HG02763 (cell line): ENCODE measurements around the gene DPCD.

Experiments used
- ATAC-seq: cut with Tn5 transposase; IDR thresholded peaks from one replicate; pipeline ENCODE4 v1.9.1; 2021; ENCODE audit warnings: mild to moderate bottlenecking, moderate library complexity; ENCODE audit not compliant: unreplicated experiment

Gene DPCD

GRCh38 chr10:101587725-101588653, at the start of gene DPCD, which contains the start of gene POLL:
Gene DPCD (plus strand): TSS chr10:101588321. CDS start chr10:101588337, 16 bp downstream.
Gene POLL (minus strand): TSS chr10:101588257. CDS start chr10:101587360, 897 bp downstream.
- ATAC-seq: peak; percentile 92

GRCh38 chr10:101538446-101538845, 49.7 kb upstream of the DPCD start:
- no peak for ATAC-seq

GRCh38 chr10:101545898-101546297, 42.2 kb upstream of the DPCD start:
- no peak for ATAC-seq

GRCh38 chr10:101550965-101551364, 37.2 kb upstream of the DPCD start:
- ATAC-seq: no peak

- no peak for ATAC-seq
Observed at GRCh38 chr10:101552442-101552841, 35.7 kb upstream of the DPCD start.

GRCh38 chr10:101557541-101557940, 30.6 kb upstream of the DPCD start:
- ATAC-seq: no peak

- ATAC-seq: no peak
Observed at GRCh38 chr10:101558204-101558603, 29.9 kb upstream of the DPCD start.

GRCh38 chr10:101558671-101559595, 29.2 kb upstream of the DPCD start:
- ATAC-seq: no peak

GRCh38 chr10:101559596-101560297, 28.4 kb upstream of the DPCD start:
- no peak for ATAC-seq

- ATAC-seq: no peak
Observed at GRCh38 chr10:101560298-101561067, 27.6 kb upstream of the DPCD start.

- ATAC-seq: no peak
Observed at GRCh38 chr10:101561068-101561915, 26.8 kb upstream of the DPCD start.

- ATAC-seq: no peak
Observed at GRCh38 chr10:101562231-101562630, 25.9 kb upstream of the DPCD start.

- no peak for ATAC-seq
Observed at GRCh38 chr10:101563007-101563406, 25.1 kb upstream of the DPCD start.

- no peak for ATAC-seq
Observed at GRCh38 chr10:101563497-101564040, 24.6 kb upstream of the DPCD start.

GRCh38 chr10:101564490-101564991, 23.6 kb upstream of the DPCD start:
- ATAC-seq: no peak

- ATAC-seq: no peak
Observed at GRCh38 chr10:101565370-101565900, 22.7 kb upstream of the DPCD start.

- ATAC-seq: no peak
Observed at GRCh38 chr10:101565936-101566332, 22.2 kb upstream of the DPCD start.
